Fibroblast of the conjunctiva (primary cell): ENCODE data around the gene RTL9.

Source experiments
- DNase-seq: peaks from one replicate; pipeline ENCODE4 v3.0.0-alpha.2; 2010; ENCODE audit warnings: low read depth

The RTL9 gene

GRCh38 chrX:110341189-110342035 lies 17.2 kb upstream of the RTL9 start:
- peak; percentile 87 for DNase-seq

DNA sequence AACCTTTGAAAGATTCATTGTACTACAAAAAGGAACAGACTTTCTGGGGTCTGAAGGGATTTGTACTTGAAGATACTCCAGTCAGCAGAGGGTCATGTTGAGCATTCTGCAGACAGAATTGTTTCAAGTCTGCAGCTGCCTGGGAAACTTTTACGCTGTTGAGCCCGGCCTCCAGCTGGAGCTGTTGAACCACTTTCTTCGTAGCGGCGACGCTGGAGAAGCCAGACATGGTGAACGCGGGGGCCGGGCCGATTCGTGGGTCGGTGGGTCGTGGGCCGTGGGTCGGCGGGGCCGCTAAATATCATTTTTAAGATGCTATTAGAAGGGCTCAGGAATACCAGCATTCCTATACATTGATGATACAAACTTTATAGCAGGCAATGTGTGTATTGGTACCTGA lies 12.0 kb upstream of the RTL9 start:
- DNase-seq: no peak

GRCh38 chrX:110359273-110359672 lies 625 bp downstream of the RTL9 start:
- DNase-seq: no peak

DNA sequence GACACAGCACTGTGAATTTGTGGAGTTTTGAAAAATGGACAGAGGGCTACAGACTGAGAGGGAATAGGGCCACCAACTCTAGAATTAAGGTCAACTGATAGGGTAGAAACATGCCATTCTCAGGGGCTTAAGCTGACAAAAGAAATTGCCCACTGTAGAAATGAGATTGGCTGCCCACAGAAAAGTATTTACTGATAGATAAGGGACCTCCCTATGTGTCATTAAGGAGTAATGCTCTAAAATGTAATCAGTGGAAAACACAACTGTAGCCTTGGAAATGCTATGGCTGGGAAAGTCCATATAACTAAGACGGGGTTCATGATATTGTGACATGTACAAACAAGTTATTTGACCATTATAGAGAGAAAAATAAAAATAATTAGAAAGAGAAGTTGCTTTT lies 4.6 kb downstream of the RTL9 start:
- no peak for DNase-seq

DNA sequence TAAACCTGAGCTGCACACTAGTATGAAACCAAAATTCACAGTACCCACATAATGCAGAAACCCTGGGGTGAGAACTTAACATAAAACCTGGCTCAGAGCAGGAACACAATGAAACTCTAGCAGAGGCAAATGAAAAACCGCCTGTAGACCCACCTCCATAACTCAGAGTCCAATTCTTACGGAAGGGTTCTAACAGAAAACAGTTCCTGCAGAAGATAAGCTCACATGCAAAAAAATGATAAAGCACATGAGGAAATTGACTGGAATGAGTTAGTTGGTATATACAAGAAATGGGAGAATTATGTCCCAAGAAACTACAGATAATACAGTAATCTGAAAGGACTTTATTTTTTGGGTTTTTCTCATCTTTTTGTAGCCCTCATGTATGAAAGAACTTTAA lies 14.7 kb downstream of the RTL9 start:
- DNase-seq: no peak

DNA sequence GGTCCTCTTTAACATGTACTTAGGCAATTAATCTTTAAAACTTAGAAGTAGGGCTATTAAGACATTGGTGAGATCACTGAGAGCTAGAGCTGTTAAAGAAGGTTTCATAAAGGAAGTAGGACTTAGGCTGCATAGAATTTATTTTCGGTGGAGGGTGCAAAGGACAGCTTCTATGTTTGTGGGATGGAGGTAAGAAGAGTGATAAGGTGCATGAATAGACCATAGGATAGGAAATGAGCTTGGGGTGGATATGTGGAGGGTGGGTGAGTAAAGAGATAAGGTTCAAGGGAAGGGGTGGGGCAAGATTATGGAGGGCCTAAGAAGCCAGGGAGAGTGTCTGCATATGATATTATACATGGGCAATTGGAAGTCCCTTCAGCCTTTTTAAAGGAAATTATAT lies 15.9 kb downstream of the RTL9 start:
- DNase-seq: no peak

DNA sequence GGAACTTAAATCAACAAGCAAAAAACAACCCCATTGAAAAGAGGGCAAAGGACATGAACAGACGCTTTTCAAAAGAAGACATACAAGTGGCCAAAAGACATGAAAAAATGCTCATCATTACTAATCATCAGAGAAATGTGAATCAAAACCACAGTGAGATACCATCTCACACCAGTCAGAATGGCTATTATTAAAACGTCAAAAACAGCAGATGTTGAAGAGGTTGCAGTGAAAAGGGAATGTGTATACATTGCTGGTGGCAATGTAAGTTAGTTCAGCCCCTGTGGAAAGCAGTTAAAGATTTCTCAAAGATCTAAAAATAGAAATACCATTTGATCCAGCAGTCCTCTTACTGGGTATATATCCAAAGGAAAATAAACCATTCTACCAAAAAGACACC lies 22.6 kb downstream of the RTL9 start:
- no peak for DNase-seq

GRCh38 chrX:110383414-110383813 lies 24.8 kb downstream of the RTL9 start:
- DNase-seq: no peak

- DNase-seq: no peak
Measured at GRCh38 chrX:110384490-110384889, 25.8 kb downstream of the RTL9 start.

DNA sequence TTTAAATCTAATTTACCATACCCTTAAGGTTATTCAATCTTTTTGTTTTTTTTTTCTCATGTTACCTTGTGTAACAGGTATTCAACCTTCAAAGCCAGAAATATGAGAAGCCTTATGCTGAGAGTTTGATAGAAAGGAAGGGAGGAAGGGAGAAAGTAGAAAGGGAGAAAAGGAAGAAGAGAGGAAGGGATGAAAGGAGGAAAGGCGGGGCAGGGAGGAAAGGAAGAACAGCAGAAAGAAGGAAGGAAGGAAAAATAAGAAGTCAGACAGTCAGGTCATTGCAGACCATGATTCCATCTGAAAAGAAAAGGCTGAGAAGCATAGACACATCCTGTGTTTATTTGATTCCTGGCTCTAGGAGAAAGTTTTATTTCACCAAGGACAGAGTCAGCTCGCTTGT lies 30.9 kb downstream of the RTL9 start:
- DNase-seq: no peak

DNA sequence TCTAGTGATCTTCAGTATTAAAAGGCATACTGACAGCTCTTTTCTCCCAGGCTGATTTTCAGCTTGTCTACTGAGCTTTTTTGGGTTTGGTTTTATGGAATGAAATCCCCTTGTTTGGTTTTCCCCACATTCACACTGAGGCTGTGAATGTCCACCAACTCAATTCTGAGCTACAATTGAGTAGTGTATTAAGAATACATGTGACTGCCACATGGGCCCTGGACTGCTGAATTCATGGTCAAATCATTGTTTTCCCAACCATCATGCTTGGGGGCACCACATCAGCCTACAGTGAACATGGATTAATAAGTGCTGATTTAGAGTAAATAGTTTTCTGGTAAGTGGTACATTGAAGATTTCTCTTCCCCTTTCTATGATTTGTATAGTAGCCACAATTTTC lies 32.4 kb downstream of the RTL9 start:
- no peak for DNase-seq

DNA sequence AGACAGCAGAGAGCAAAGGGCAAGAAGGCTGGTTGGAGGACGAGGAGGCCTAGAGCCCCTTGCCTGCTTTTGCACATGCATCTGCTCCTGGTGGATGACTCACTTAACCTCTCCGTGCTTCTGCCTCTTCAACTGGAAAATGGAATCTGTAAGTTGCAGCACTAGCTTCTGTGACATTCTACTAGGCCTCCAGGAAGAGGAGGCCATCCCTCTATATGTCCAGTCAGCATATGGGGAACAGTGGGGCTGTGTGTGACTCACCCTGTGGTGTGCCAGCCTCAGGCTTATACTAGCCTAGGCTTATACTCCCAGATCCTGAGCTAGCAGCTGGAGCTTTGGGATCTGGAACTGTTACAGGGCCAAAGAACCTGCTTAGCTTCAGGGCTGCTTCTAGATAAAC lies 36.0 kb downstream of the RTL9 start:
- no peak for DNase-seq

GRCh38 chrX:110395877-110396276 lies 37.2 kb downstream of the RTL9 start:
- no peak for DNase-seq

DNA sequence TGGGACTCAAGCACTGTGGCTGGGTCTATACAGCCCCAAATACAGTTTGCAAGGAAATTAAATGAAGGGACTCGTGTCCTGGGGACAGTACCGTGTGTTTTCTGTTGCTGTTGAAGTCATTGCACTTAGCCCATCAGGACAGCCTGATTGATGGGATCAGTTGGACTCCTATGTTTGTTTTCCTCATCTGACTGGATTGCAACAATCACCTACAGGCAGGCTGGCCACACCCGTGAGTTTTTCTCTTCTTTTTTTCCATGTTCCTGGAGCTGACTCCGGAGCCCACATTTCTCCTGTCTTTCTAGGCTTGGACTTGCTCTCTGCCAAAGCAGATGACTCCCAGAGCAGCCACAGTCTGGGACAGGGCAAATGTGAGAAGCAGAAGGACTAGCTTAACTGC lies 38.1 kb downstream of the RTL9 start:
- no peak for DNase-seq

DNA sequence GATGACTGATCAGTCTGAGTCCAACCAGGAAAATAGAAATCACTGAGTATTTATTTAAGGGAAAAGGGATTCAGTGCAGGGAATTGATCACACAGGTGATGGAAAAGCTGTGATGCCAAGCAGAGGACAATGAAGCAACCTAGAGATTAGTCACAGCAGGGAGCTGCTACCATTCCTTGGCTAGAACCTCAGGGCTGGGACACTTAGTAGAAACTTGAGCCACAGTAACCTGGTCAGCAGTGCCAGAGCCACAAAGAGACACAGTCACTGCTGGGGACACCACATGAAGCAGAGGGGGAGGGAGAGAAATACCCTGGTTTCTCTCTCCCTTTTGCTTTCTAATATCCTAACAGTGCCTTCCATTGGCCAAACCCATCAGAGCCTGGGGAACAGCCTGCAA lies 38.7 kb downstream of the RTL9 start:
- no peak for DNase-seq

GRCh38 chrX:110397904-110398303 lies 39.3 kb downstream of the RTL9 start:
- DNase-seq: no peak

- no peak for DNase-seq
Measured at GRCh38 chrX:110399497-110399896, 40.8 kb downstream of the RTL9 start.

GRCh38 chrX:110399966-110400365 lies 41.3 kb downstream of the RTL9 start:
- no peak for DNase-seq

DNA sequence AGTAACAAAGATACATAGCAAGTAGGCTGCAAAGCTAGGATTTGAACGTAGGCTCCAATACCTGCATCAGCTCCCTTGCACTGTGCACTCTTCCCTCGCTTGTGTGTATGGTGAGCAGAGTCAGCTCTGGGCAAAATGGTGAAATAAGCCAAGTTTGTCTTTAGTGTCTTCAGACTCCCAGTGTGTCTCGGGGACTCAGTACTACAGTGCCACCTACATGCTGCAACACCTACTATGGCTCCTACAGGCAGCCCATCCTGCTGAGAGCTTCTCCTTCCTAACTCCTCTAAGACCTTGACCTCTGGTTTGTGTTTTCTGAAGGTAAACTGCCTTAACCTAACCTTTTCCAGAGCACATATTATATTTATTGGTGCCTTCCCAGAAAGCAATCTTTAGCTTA lies 42.5 kb downstream of the RTL9 start:
- DNase-seq: no peak

GRCh38 chrX:110402091-110402849 lies 43.6 kb downstream of the RTL9 start:
- DNase-seq: no peak

DNA sequence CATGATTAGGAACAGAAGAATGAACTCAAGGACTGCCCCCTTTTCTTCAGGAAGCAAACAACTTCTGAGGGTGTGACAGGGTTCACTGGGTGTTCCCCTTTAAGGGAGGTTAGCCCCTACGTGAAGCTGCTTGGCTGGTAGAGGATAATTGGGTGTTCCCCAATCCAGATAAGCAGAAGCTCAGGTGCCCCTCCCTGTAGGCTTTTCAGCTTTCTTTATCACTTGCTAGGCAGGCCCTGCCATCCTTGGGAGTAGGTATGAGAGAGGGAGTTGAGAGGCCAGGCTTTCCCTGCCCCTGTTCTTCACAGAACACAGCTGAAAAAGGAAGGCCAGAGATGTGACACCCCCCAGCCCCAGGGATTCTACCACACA lies 44.2 kb downstream of the RTL9 start:
- DNase-seq: no peak

GRCh38 chrX:110403441-110404238 lies 45.0 kb downstream of the RTL9 start:
- no peak for DNase-seq

- DNase-seq: no peak
Measured at GRCh38 chrX:110404376-110404775, 45.7 kb downstream of the RTL9 start.
